Stimulated activated CD4-positive, alpha-beta T cell treated with anti-CD3 and anti-CD28 coated beads, TNF-alpha, amount 100 ng/mL, for 4 hours (primary cell): ENCODE measurements around the gene HMGB4.

Experiments used
- DNase-seq, 3 experiments: peaks; one replicate each; pipeline ENCODE4 v3.0.0-alpha.2; 2020; ENCODE audit warnings: low read depth in 3 of 3

Gene HMGB4

DNA sequence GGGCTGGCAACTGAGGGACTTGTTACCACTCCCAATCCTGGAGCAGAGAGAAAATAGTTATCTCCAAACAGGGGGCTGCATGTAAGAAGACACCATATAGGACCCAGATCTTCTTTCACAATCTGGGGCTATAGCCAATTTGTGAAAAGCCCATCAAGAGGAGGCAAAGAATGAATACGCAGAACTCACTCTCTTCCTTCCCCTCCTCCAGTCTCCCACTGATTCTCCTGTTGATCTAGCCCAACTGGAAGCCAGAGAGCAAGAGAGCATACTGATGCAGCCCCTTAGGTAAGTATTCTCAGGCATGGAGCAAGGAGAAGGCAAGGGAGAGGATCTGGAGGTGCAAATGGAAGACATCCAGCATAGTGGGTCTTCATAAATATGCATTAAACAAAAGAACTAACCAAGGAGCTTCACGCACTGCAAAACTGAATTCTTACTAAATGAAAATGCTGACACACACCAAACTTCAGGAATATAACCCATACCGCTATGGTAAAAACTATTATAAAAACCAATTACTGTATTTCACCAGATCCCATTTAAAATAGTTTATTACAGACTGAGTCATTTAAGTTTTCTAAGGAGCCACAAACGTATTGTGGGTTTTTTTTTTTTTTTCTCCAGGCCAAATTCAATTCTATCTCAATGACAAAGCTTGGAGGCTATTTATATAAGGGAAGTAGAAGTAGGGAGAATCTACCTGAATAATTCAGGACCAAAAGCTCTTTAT, 15.5 kb upstream of the HMGB4 start:
- DNase-seq = no peak

- DNase-seq = no peak
Measured at GRCh38 chr1:33849211-33849610, 14.7 kb upstream of the HMGB4 start.

DNA sequence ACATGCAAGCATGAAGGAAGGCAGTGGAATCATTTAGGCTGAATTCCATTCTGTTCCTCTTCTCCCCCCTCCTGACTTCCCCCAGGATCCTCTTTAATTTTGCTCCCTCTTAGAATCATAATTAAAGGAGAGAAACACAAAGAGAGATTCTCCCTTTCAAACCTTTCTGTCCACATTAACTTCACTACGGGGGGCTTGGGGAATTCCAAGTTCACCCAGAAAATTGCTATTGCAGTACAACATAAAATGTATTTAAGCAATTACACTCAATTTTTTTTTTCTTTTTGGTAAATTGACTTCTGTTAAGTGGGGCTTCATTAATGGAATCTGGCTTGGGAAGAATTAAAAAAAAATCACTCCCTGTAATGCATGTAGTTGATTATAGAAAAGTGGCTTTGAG, 13.4 kb upstream of the HMGB4 start:
- DNase-seq = no peak

DNA sequence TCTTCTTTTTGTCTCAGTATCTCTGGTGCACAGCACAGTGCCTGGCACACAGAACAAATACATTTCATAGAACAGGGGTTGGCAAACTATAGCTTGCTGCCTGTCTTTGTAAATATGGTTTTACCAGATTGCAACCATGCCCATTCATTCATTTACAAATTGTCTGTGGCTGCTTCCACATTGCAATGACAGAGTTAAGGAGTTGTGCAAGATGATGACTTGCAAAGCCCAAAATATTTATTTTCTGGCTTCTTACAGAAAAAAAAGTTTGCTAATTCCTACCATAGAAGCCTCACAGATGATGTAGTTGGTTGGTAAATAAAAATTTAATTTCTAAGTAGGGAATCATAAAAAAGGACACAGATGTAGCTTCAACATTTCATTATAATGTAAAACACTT, 11.2 kb upstream of the HMGB4 start:
- no peak for DNase-seq

- DNase-seq = no peak
Measured at GRCh38 chr1:33853431-33853830, 10.4 kb upstream of the HMGB4 start.

DNA sequence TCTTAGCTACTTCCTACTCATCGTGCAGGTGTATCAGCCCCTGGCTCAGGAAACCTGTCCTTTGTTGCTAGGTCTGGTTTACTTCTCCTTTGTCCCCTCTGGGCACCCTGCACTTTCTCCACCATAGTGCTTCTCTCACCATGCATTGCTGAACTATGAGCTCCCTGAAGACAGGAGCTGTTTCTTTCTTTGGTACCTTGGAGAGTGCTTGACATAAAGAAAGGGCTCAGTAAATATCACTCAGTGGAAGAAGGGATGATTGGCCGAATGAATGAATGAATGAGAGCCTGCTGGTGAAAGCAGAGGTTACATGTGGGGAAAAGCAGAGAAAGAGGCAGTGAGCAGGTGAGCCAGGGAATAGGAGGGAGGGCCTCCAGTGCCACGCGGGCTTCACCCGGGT, 9.8 kb upstream of the HMGB4 start:
- DNase-seq = no peak

- DNase-seq = no peak
Measured at GRCh38 chr1:33860671-33861070, 3.2 kb upstream of the HMGB4 start.

GRCh38 chr1:33864460-33865389, 846 bp downstream of the HMGB4 start:
- DNase-seq = no peak

DNA sequence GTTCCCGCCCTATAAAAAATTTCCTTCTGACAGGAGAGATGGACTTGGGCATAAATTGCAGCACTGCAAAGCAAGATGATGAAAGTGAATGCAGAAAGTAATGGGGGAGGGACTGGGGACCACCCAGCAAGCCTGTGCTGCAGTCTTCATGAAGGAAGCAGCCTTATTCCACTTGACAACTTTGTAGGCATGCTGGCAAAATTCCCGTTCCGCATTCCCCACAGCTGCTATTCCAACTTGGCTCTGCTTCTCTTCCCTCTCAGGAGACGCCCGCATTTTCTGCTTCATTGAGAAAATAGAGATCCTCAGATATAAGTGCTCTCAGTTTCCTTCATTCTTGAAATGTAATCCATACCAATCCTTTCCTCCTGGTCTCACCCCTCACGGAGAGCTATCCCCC, 2.4 kb downstream of the HMGB4 start:
- DNase-seq = no peak

- no peak for DNase-seq
Measured at GRCh38 chr1:33867684-33868083, 3.8 kb downstream of the HMGB4 start.

- DNase-seq = no peak
Measured at GRCh38 chr1:33872275-33872674, 8.4 kb downstream of the HMGB4 start.

GRCh38 chr1:33872683-33873082, 8.8 kb downstream of the HMGB4 start:
- DNase-seq = no peak

DNA sequence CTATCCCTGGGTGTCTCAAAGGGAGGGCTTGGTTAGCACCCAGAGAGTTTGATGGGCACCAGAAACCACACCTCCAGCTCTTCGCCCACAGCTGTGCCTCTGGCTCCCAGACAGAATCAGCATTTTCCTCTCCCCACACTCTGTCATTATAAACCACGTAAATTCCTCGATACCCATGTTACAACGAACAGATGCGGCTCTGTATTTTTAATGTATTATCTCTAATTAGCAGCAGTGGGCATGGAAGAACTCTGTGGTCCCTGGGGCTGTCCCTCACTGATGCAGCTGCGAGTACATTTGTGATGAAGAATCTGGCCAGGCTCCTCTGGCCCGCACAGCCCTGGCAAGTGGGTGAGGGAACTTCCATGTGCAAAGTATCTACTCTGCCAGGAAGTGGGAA, 10.8 kb downstream of the HMGB4 start:
- DNase-seq = no peak

GRCh38 chr1:33875862-33876261, 12.0 kb downstream of the HMGB4 start:
- DNase-seq = no peak

GRCh38 chr1:33876970-33877650, 13.2 kb downstream of the HMGB4 start:
- DNase-seq = no peak

DNA sequence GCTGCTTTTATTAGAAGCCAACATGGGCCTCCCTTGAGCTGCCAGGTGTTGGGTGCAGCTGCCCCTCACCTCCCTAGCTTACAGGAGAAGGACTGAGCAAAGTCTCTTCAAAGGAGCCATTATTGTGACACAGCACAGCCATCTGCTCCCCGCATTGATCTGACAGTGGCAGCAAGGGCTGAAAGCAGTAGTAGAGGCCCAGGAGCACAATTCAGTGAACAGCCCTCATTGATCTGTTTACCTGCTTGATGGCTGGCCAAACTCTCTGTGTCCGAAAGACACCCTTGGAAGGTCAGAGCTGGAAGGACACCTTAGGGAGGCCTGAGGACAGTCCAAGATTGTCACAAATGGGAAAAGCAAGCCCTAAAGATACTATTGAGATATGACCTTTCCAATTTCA, 14.5 kb downstream of the HMGB4 start:
- no peak for DNase-seq

GRCh38 chr1:33880305-33880704, 16.4 kb downstream of the HMGB4 start:
- DNase-seq = no peak

DNA sequence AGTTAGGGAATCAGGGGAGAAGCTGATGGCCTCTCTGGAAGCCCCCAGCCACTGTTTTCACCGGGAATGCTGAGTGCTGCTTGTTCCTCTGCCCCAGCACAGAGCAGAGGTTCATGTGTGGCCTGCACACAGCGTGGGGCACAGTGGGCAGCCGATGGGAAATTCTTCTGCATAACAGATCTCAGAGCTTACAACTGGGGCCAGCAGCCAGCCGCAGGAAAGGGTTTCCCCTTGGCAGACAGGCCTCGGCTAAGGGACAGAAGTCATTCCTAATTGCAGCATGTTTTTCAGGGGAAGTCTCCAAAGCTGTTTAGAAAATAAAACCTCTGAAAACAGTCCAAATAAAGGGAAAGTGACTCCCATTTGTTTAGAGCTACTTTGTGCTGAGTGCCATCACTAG, 22.6 kb downstream of the HMGB4 start:
- no peak for DNase-seq

- DNase-seq = no peak
Measured at GRCh38 chr1:33893147-33893830, 29.4 kb downstream of the HMGB4 start.

DNA sequence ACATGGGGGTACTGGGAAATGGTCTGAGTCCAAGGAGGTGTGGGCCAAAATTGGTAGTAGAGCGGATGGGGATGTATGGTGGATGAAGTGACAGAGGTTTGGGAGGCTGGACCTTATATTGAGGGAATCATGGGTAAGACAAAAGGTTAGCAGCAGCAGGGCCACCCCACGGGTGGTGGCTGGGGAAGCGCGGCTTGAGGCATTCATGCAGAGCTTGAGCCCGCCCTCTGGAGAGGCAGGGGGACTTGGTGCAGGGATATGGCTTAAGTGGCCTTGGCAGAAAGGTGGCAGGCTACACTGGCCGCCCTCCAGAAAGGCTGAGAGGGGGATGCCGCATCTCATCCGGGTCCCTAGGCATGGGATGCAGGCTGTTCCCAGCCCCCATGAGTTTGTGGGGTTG, 31.5 kb downstream of the HMGB4 start:
- DNase-seq = no peak

GRCh38 chr1:33895976-33896375, 32.1 kb downstream of the HMGB4 start:
- DNase-seq = no peak
